Activated CD4-positive, CD25-positive, alpha-beta regulatory T cell treated with anti-CD3 and anti-CD28 coated beads, Interleukin-2, amount 50 U/mL, for 16 hours (primary cell): ENCODE measurements around the gene SLC35F1.

Experiments
- DNase-seq: peaks from one replicate; pipeline ENCODE4 v3.0.0-alpha.2; 2020; ENCODE audit warnings: low read depth, low spot score

The SLC35F1 gene

DNA sequence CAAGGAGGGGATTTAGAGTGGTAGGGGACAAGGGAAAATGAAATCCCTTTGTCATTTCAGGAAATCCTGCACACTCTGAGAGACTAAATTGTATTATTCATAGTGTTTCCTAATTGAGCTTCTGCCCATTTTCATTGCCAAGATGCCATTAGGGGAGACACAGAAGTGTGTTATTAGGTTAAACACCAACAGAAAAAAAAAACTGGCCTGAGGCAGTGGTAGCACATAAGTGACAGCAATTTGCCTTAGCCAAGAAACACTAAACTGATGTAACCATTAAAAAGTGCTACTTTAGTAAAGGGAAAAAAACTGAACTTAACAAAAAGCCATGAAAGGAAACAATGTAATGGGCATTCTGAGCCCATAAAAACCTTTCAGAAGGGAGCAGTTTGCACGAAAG, 370.6 kb downstream of the SLC35F1 start:
- DNase-seq, result no peak

GRCh38 chr6:118280210-118280609, 373.1 kb downstream of the SLC35F1 start:
- DNase-seq, result no peak

- DNase-seq, result no peak
Observed at GRCh38 chr6:118281291-118281690, 374.2 kb downstream of the SLC35F1 start.

DNA sequence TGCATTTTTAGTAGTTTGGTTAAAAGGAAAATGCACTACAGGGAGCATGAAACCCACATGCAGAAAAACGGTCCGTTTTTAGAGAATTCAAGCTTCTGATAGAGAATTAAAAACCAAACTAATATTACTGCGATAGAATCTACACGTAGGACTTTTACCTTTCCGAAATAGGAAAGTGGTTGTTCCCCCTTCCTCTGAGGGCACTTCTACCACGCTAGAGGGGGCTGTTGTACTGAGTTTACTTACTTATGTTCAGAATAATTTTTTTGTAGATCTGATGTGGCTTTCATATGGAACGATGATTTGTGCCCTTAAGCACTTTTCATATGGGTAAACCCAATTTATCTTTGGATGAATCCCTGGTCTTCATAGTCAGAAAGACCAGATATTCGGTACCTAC, 376.7 kb downstream of the SLC35F1 start:
- peak; percentile 16 for DNase-seq

GRCh38 chr6:118284736-118285360, 377.8 kb downstream of the SLC35F1 start:
- DNase-seq, result no peak

DNA sequence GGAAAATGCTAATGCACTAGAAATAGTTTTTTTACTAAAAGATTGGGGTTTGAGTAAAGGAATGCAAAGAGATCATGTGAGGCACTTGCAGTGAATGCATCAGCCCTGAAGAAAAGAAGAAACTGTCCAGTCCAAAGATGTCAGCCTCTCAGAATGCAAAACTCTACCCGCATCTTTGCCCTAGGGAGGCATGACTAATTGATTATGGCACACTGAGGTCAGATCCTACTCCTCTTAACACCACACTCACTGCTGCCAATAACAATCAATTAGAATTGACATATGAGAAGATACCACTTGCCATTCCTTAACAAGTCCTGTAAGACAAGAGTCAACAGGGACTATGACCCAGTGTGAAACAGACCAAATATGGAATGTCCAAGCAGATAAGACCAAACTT, 378.7 kb downstream of the SLC35F1 start:
- no peak for DNase-seq

DNA sequence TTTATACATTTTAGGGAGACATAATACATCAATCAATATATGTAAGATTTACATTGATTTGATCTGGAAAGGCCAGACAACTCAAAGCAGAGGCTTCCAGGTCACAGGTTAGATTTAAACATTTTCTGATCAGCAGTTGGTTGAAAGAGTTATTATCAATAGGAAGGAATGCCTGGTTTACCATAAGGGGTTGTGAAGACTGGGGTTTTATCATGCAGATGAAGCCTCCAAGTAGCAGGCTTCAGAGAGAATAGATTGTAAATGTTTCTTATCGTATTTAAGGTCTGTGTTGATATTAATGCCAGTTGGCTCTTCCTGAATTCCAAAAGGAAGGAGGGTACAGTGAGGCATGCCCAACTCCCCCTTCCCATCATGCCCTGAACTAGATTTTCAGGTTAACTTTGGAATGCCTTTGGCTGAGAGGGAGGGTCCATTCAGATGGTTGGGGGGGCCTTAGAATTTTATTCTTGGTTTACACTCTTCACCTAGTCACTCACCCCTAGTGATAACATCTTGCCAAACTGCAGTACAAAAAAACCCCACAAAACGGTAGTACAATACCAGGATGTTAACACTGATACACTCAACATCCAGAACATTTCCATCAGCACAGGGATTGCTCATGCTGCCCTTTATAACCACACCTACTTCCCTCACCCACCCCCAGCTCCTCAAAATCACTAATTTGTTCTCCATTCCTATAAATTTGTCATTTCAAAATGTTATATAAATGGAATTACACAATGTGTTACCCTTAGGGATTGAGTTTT, 381.5 kb downstream of the SLC35F1 start:
- no peak for DNase-seq

GRCh38 chr6:118292558-118292957, 385.5 kb downstream of the SLC35F1 start:
- no peak for DNase-seq

DNA sequence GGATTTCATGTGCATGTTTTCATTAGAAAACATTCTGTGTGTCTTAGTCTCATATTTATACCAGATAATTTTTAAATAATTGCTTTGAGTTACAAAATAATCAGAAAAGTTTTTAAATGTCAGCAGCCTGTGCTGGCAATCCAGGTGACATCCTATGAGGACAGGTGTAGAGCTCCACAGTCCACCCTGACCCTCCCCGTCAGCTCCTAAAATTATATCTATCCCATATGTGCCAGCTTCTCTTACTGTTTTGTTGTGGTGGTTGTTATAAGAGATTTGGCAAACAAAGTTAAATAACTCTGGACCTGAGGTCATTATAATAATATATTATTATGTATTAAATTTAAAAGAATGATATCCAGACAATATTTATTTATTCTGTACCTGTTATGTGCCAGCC, 387.8 kb downstream of the SLC35F1 start:
- no peak for DNase-seq

DNA sequence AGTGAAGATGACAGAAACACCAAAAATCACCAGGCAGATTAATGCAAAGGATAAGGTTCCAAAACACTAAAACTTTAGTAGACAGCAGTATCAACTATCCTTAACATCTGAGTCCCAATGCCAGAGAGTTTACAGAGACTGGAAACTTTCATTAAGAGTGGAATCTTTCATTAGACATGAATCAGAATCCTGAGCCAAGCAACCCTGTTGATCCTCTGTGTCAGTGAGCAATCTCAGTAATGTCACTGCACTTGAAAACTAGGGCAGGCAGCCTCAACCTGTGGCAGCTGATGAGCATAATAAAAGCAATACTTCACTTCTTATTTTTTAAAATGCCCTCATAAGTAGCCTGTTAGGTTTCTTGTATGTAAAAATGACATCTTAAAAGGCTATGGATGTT, 388.3 kb downstream of the SLC35F1 start:
- no peak for DNase-seq

DNA sequence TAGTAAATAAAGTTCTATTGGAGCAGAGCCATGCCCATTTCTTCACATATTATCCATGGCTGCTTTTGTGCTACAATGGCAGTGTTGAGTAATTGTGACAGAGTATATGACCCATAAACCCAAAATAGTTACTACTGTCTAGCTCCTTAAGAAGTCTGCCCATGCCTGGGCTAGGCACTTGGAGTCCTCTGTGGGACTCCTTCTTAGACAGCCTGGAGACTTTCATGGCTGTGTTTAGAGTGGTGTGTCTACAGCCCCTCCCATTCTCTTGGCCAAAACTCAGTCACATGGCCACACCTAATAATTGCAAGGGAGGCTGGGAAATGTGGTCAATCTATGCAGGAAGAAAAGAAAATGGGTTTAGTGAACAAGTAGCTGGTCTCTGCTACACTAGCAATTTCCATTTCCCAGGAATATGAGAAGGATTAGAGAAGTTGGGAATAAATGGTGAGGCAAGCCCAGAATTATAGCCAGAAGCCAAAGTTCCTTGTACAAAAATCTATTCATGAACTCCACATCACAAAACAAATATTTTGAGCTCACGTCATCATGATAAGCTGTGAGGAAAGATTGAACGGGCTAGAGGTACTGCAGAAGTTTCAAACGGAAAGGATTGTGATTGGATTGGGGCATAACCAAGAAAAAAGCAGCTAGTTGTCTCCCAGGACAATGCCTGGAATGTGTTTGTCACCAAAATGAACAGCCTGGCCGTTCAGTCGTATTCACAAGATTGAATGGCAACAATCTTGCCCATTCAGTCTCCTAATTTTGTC, 389.3 kb downstream of the SLC35F1 start:
- DNase-seq, result no peak

- DNase-seq, result no peak
Observed at GRCh38 chr6:118297821-118298220, 390.8 kb downstream of the SLC35F1 start.

- no peak for DNase-seq
Observed at GRCh38 chr6:118298476-118299427, 391.7 kb downstream of the SLC35F1 start.

DNA sequence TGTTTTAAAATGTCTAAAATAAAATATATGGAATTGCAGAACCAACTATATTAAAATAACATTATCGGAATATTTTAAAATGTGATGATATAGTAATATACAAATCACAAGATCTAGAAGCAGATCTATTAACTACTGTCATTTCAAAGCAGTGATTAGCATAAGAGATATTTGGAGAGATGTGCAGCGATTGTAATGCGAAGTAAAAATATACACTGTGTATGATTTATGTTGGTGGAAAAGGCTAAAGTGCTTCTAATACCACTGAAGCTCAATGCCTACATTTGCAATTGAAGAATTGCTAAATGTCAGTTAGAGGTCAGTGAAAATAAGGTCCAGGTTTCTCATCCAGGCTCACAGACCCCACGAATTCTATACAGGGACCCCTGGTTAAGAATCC, 392.4 kb downstream of the SLC35F1 start:
- no peak for DNase-seq

DNA sequence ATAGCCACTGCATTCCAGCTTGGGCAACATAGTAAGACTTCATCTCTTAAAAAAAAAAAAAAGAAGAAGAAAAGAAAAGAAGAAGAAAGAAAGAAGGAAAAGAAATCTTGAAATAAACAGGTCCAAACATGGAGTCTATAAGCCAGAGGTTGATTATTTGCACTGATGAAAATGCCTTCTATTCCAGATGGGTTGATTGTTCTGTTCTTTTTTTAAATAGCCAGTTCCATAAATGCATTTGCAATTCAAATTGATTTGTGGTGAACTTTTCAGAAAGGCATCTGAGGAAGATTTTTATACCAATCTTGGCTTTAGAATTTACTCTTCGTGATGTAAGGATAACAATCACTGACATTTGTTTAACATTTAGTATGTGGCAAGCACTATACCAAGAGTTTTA, 397.3 kb downstream of the SLC35F1 start:
- no peak for DNase-seq

DNA sequence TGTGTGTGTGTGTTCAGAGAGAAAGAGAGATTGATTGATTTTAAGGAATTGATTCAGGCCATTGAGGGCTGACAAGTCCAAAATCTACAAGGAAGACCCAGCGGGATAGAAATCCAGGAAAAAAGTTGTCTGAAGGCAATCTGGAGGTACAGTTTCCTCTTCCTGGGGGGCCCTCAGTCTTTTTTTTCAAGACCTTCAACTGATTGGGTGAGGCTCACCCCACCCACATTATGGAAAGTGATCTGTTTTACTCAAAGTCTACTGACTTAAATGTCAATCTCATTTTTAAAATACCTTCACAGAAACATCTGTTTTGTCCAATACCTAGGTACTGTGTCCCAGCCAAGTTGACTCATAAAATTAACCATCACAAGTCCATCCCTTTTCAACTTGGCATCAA, 398.0 kb downstream of the SLC35F1 start:
- no peak for DNase-seq

- no peak for DNase-seq
Observed at GRCh38 chr6:118306392-118307238, 399.6 kb downstream of the SLC35F1 start.

DNA sequence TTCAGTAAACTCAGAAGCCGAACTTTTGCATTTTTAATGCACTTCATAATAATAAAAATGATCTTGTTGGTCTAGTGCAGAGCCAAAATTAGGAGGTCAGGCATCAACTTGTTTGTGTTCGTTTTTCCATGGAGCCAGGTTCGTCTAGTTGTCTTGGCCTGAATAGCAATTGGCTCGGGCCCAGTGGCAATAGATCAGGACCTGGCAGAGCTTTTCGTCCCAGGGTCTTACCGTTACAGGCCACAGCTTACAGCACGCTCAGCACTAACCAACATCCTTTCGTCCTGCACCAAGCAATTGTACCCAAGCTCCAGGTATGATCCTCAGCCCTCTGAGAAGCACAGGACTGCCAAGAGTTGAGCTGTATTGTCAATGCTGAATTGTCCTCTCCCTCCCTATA, 400.5 kb downstream of the SLC35F1 start:
- DNase-seq, result no peak

DNA sequence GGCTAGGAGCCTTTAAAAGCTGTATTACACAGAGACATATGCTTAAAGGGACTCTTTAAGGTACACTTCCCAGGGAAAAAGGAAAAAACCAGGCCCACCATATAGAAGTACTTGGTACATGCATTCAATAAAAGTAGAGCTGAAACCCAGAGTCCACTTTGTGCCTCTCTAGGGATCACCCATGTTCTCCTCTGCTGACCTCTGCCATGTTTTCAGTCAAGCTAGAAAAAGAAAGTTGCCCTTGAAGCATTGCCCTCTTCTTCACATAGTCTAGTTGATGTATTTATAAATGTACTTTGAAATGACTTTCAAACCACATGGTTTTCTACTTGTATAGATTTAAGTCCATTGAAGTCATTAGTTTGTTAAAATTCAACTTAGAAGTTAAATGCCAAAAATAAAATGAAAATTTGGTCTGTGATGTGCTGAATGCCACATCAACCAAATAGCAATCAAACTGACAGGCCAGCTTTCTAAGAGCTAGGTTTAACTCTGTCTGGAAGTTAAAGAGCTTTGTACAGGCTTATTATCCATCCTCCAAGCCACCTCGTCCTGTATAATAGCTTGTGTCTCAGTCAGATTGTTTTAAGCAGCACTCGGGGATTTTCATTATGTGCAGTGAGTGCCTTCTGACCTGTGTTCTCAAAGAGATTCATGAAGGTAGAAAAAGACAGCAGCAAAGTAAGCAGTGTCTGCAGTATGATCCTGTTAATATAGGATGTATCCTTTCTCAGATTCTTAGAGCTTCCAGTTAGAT, 402.5 kb downstream of the SLC35F1 start:
- DNase-seq, result no peak

- no peak for DNase-seq
Observed at GRCh38 chr6:118313208-118313607, 406.1 kb downstream of the SLC35F1 start.
